KOPT-K1 (cell line): Measurements from ENCODE around the gene DTNB.
"Not testable (repeated sequence)": the region's sequence is repeated elsewhere in the genome, so short reads cannot be mapped to it uniquely, and the experiment has no call there.

ENCODE experiments used
- H3K27ac ChIP-seq: fragments of 200-600 bp; sonication (generic); 2 replicates; pipeline ENCODE4 v1.5.1; 2016; ENCODE audit warnings: antibody characterized with exemption, mild to moderate bottlenecking, low read depth, low read length; ENCODE audit not compliant: poor library complexity, severe bottlenecking
- H3K36me3 ChIP-seq: fragments of 200-600 bp; sonication (generic); 2 replicates; pipeline ENCODE4 v1.5.1; 2017; ENCODE audit warnings: antibody characterized with exemption, mild to moderate bottlenecking, low read length, moderate library complexity; ENCODE audit not compliant: insufficient read depth
- H3K9me3 ChIP-seq: fragments of 200-600 bp; sonication (generic); 2 replicates; pipeline ENCODE4 v1.5.1; 2017; ENCODE audit warnings: antibody characterized with exemption, low read length, mild to moderate bottlenecking; ENCODE audit not compliant: insufficient read depth, poor library complexity, severe bottlenecking

Gene DTNB

GRCh38 chr2:25664183-25664964, 9.0 kb downstream of the DTNB start:
- Histone ChIP-seq H3K27ac (no peak overlapping the region), H3K36me3 (no peaks in the 10 kb centered on the region), H3K9me3 (no peaks in the 10 kb centered on the region)

DNA sequence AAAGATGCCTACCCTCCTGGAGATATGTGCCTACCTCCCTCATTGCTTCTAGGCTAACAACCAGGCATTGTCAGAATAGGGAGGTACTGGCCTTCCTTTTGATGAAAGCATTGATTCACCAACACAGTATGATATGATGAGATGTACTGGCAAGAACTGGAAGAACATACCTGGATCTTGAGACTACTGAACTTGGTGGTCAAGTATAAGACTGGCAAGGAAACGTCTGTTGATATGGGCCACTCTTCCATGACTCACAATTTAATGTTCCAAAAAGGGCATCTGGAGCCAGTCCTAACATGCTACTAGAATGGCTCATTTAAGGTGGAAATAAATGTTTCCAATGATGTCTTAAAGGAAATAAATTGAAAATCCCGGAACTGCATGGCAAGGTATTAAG, 18.1 kb downstream of the DTNB start:
- no peak overlapping the region for H3K27ac ChIP-seq
- peaks cover 1% of the 10 kb centered on the region; the same call in 1 of the 2 replicates for H3K36me3 ChIP-seq
- H3K9me3 ChIP-seq: no peaks in the 10 kb centered on the region

GRCh38 chr2:25654801-25655200, 18.6 kb downstream of the DTNB start:
- H3K36me3 ChIP-seq: peaks cover 5% of the 10 kb centered on the region; the same call in 1 of the 2 replicates
- no peaks in the 10 kb centered on the region for H3K9me3 ChIP-seq
- no peak overlapping the region for H3K27ac ChIP-seq

DNA sequence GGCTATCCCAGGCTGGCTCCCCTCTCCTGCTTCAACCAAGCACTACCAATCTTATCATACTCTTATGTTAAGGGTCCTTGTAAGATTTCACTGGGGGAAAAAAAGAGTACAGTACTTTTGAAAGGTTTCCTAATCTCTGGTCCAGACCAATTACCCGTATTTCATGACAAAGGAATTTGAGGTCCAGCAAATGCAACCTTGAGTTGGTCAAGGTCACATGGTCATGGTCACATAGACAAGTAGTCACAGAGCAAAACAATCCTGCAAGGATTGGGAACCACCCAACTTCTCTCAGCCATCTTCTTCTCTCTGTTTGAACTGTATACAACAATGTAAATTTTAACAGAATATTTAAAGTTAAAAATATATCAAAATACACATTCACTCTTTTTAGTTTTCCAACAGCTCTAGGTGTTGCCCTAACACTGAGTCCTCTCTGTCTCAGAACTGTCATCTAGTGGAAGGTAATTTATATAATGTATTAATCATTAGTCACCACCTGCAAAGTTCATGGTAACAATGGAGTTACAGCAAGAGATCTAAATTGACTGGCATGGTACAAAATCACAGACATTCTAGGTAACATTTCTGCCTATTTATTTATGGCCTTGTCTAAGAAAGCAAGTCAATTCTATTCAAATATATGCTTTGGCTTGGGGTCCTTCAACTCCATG, 21.5 kb downstream of the DTNB start:
- Histone ChIP-seq H3K27ac (no peak overlapping the region), H3K9me3 (no peaks in the 10 kb centered on the region), H3K36me3 (peaks cover 5% of the 10 kb centered on the region; the same call in 1 of the 2 replicates)

GRCh38 chr2:25651066-25651465, 22.3 kb downstream of the DTNB start:
- Histone ChIP-seq H3K27ac (no peak overlapping the region), H3K36me3 (peaks cover 5% of the 10 kb centered on the region; the same call in 1 of the 2 replicates), H3K9me3 (no peaks in the 10 kb centered on the region)

DNA sequence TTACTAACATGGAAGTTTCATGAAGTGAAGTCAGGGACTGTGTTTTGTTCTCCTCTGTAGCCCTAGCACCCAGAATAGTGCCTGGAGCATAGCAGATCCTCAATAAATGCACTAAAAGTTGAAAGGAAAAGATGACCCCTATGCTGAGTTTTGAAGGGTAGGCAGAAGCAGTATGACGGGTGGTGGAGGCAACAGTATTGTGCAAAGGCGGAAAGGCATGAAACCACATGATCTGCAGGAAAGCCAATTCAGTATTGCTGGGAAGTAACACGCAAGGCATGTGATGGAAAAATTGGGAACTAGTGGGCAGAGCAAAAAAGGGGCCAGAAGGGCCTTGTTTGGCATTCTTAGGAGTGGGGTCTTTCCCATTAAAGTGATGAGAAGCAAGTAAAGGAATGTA, 23.1 kb downstream of the DTNB start:
- Histone ChIP-seq H3K36me3 (peaks cover 5% of the 10 kb centered on the region; the same call in 1 of the 2 replicates), H3K9me3 (no peaks in the 10 kb centered on the region), H3K27ac (no peak overlapping the region)

DNA sequence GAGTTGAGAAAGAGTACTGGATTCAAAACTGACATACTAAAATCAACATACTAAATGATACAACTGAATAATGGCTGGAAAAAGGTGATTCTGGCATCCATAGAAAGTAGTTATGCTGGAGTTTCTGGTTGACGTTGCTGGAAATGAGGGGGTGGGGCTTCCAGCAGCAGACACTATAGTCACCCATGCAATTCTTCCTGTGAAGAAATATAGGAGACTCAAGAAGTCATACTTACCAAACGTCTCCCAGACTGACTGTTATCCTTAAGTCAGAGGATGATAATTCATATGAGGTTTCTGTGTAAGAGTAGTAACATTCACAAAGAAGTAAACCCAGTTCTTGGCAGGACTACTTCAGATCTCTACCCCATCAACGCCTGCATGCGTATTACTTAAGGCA, 23.6 kb downstream of the DTNB start:
- H3K27ac ChIP-seq: no peak overlapping the region
- peaks cover 5% of the 10 kb centered on the region; the same call in 1 of the 2 replicates for H3K36me3 ChIP-seq

DNA sequence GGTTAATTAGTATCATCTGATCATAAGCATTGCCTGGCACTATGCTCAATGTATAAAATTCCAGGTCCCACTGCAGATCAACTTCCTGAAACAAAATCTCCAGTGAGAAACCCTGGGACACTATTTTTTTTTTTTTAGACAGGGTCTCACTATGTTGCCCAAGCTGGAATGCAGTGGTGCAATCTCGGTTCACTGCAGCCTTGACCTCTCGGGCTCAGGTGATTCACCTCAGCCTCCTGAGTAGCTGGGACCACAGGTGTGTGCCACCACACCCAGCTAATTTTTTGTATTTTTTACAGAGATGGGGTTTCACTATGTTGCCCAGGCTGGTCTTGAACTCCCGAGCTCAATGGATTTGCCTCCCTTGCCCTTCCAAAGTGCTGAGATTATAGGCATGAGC, 31.1 kb downstream of the DTNB start:
- Histone ChIP-seq H3K36me3 (no peaks in the 10 kb centered on the region), H3K9me3 (no peaks in the 10 kb centered on the region), H3K27ac (no peak overlapping the region)

More for the DNA sequence above, 23.6 kb downstream of the DTNB start:
- no peaks in the 10 kb centered on the region for H3K9me3 ChIP-seq

DNA sequence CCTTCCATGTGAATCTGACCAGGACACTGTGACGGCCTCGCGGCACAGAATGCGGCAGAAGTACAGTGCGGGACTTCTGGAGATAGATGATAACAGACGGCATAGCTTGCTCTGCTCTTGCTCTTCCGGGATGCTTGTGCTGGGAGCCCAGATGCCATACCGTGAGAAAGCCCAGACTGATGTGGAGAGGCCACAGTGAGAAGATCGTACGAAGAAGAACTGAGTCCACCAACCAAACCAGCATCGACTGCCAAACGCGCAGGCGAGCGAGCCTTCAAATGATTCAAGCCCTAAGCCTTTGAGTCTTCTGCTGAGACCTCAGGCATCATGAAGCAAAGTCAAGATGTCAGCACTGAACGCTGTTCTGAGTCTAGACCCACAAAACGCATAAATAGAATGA, 33.7 kb downstream of the DTNB start:
- H3K9me3 ChIP-seq: no peaks in the 10 kb centered on the region
- no peaks in the 10 kb centered on the region for H3K36me3 ChIP-seq
- no peak overlapping the region for H3K27ac ChIP-seq

GRCh38 chr2:25639131-25639530, 34.2 kb downstream of the DTNB start:
- Histone ChIP-seq H3K27ac (no peak overlapping the region), H3K36me3 (no peaks in the 10 kb centered on the region), H3K9me3 (no peaks in the 10 kb centered on the region)

DNA sequence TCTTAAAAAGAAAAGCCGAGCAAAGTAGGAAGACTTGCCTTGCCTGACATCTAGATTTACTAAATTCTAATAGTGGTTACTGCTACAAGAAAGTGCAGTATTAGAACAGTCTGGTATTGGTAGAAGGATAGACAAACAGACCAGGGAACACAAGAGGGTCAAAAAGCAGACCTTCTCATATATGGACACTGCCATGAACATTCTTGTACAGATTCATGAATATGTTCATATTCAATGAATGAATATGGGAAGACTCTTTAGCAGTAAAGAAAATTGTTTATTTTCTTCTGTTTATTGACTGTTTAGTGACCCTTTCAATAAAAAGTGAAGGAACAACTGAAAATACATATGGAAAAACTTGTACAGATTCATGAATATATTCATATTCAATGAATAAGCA, 37.6 kb downstream of the DTNB start:
- Histone ChIP-seq H3K9me3 (no peaks in the 10 kb centered on the region), H3K36me3 (no peaks in the 10 kb centered on the region), H3K27ac (no peak overlapping the region)

GRCh38 chr2:25633801-25634200, 39.6 kb downstream of the DTNB start:
- H3K27ac ChIP-seq, H3K36me3 ChIP-seq, H3K9me3 ChIP-seq: not testable (repeated sequence)

- H3K36me3 ChIP-seq: peaks cover 8% of the 10 kb centered on the region; the same call in 1 of the 2 replicates
- H3K9me3 ChIP-seq: no peaks in the 10 kb centered on the region
- no peak overlapping the region for H3K27ac ChIP-seq
These were observed 41.0 kb downstream of the DTNB start for GRCh38 chr2:25632396-25632795.

DNA sequence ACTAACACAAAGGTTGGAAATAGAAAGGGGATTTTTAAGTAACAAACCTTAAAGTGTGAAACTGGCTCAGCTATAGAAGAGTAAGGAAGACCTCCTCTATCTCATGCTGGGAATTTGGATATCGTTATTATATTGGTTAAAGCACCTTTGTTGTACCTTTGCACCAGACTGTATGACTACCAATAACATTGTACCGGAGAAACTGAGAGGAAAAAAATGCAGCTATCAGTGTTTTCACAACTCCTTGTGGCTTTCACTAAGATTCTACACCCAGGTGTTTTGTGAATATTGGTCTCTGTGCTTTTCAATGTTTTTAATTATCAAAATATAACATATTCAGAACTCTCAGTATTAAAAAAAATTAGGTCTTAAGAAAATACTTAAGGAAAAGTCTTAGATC, 48.7 kb downstream of the DTNB start:
- Histone ChIP-seq H3K27ac (no peak overlapping the region), H3K36me3 (peaks cover 39% of the 10 kb centered on the region), H3K9me3 (no peaks in the 10 kb centered on the region)

DNA sequence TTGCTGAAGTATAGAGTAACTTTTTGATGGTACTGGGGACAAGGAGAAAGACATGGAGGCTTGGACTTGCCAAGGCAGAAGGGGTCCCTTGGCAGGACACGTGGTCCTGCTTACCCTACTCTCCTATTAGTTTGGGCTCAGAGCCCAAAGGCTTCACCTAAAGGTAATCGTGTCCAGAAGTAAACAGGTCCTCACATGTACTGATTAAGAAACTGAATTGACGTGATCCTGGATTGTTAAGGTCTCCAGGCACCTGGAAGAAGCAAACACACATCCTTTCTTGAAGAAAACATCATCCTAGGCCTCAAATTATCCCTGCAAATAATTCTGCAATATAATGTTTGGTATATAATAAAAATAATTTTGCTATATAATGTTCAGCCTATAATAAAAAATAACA, 50.0 kb downstream of the DTNB start:
- Histone ChIP-seq H3K27ac (no peak overlapping the region), H3K9me3 (no peaks in the 10 kb centered on the region), H3K36me3 (peaks cover 39% of the 10 kb centered on the region)

DNA sequence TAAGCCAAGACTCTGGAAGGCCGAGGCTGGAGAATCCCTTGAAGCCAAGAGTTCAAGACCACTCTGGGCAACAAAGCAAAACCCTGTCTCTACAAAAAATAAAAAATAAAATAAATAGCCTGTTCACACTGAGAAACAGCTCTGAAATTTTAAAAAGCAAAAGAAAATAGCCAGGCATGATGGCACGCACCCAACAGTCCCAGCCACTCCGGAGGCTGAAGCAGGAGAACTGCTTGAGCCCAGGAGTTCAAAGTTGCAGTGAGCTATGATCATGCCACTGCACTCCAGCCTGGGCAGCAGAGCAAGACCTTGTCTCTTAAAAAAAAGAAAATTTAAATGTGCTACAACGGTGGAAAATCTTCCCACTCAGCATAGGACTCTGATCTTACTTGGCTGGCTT, 52.7 kb downstream of the DTNB start:
- H3K27ac ChIP-seq: no peak overlapping the region
- H3K36me3 ChIP-seq: peaks cover 14% of the 10 kb centered on the region

More for the DNA sequence above, 52.7 kb downstream of the DTNB start:
- no peaks in the 10 kb centered on the region for H3K9me3 ChIP-seq
